Right lung (tissue), 5 donors: ENCODE measurements around the gene TMPRSS11E. TPM values are rescaled to one million over a fixed set of nuclear protein-coding genes. Genes with fewer than 3 reads are reported as not detected.

ENCODE experiments used
- polyA plus RNA-seq, 5 donors: library from polyadenylated mRNA; unstranded; fragments of 120-200 nt; gene quantifications; one replicate each; pipeline versions ENCODE4 v1.2.1 to v1.2.3, GENCODE V29; 2013; ENCODE audit warnings: inconsistent platforms in 1 of 5, low replicate concordance in 1 of 5; ENCODE audit not compliant: insufficient read length in 5 of 5, insufficient read depth in 1 of 5

Gene TMPRSS11E
- polyA plus RNA-seq, 5 donors: 0.19 to 0.34 (median 0.30) TPM

Other genes with a start within 250 kb of the TMPRSS11E start
- gene TMPRSS11B, start 201.8 kb upstream of the TMPRSS11E start, polyA plus RNA-seq: under 1 TPM in 4 of 5 donors, not detected in 1; 0.04 to 0.22 (median 0.13) TPM
- gene YTHDC1, start 97.4 kb upstream of the TMPRSS11E start, polyA plus RNA-seq: 100 to 1,000 TPM; 125 to 235 (median 205) TPM
- gene UGT2B17, start 128.9 kb downstream of the TMPRSS11E start, polyA plus RNA-seq: 1 to 10 TPM in 2 of 5 donors, under 1 TPM in 2, not detected in 1; 0.32 to 2.9 (median 1.2) TPM
- gene UGT2B15, start 223.2 kb downstream of the TMPRSS11E start, polyA plus RNA-seq: 1 to 10 TPM in 1 of 5 donors, under 1 TPM in 4; 0.45 to 2.8 (median 0.72) TPM